Cardiac fibroblast (primary cell): Measurements from ENCODE around the gene USP24.

Source experiments
- DNase-seq, 2 donors: peaks; one replicate each; pipeline versions ENCODE4 v3.0.0 to v3.0.0-alpha.2; 2010; ENCODE audit warnings: low read depth in 2 of 2
- H3K4me3 ChIP-seq, 2 donors: replicated peaks in 1 of 2; 1 replicate in 1 of 2; 2 replicates in 1 of 2; pipeline ENCODE4 v1.5.1; 2011; ENCODE audit warnings: low read depth in 2 of 2, low read length in 2 of 2, mild to moderate bottlenecking in 2 of 2, moderate library complexity in 1 of 2
- CTCF ChIP-seq: IDR thresholded peaks from one replicate; pipeline ENCODE4 v1.5.1; 2011; ENCODE audit warnings: low read depth, mild to moderate bottlenecking, low read length, inconsistent platforms

The USP24 gene

GRCh38 chr1:55045430-55045829 is 169.7 kb downstream of the USP24 start:
- DNase-seq = no peak
- no peak overlapping the region for H3K4me3 ChIP-seq
- TF ChIP-seq CTCF = no peak

- no peak for DNase-seq
- no peak for TF ChIP-seq CTCF
- no peak overlapping the region for H3K4me3 ChIP-seq
These were observed 170.4 kb downstream of the USP24 start for GRCh38 chr1:55044617-55045397.

GRCh38 chr1:55043726-55044125 is 171.4 kb downstream of the USP24 start:
- no peak for DNase-seq
- no peak for TF ChIP-seq CTCF
- no peak overlapping the region for H3K4me3 ChIP-seq

- H3K4me3 ChIP-seq = no peak overlapping the region
- no peak for DNase-seq
- TF ChIP-seq CTCF = no peak
These were observed 172.2 kb downstream of the USP24 start for GRCh38 chr1:55043011-55043410.

- no peak for TF ChIP-seq CTCF
- no peak for DNase-seq
- H3K4me3 ChIP-seq = no peak overlapping the region
These were observed 173.6 kb downstream of the USP24 start for GRCh38 chr1:55041613-55042012.

- DNase-seq = no peak
- no peak for TF ChIP-seq CTCF
- no peak overlapping the region for H3K4me3 ChIP-seq
These were observed 174.2 kb downstream of the USP24 start for GRCh38 chr1:55040933-55041494.
